Loucy (cell line): ENCODE data around the gene TMPRSS2.

Experiments used
- H2AFZ ChIP-seq: fragments of 200-600 bp; sonication (generic); 2 replicates; pipeline ENCODE4 v1.6.0; 2016; ENCODE audit warnings: antibody characterized with exemption, mild to moderate bottlenecking, low read length, moderate library complexity
- H3F3A ChIP-seq: fragments of 200-600 bp; 2 replicates; pipeline ENCODE4 v1.6.0; 2016; ENCODE audit warnings: antibody characterized with exemption, low read depth, mild to moderate bottlenecking
- H3K27me3 ChIP-seq: fragments of 200-600 bp; sonication (generic); 2 replicates; pipeline ENCODE4 v1.6.1; 2014; ENCODE audit warnings: low read length, mild to moderate bottlenecking; ENCODE audit not compliant: insufficient read depth, poor library complexity, severe bottlenecking
- H3K36me3 ChIP-seq: fragments of 200-600 bp; sonication (generic); 2 replicates; pipeline ENCODE4 v1.6.1; 2016; ENCODE audit warnings: low read length; ENCODE audit not compliant: insufficient read depth
- H3K4me1 ChIP-seq: fragments of 200-600 bp; sonication (generic); 2 replicates; pipeline ENCODE4 v1.5.1; 2014; ENCODE audit warnings: low read length, mild to moderate bottlenecking; ENCODE audit not compliant: insufficient read depth, poor library complexity, severe bottlenecking
- H3K4me2 ChIP-seq: fragments of 200-600 bp; sonication (generic); 2 replicates; pipeline ENCODE4 v1.6.0; 2014; ENCODE audit warnings: antibody characterized with exemption, low read length, low read depth, mild to moderate bottlenecking; ENCODE audit not compliant: poor library complexity, severe bottlenecking
- H3K4me3 ChIP-seq: fragments of 200-600 bp; sonication (generic); 2 replicates; pipeline ENCODE4 v1.5.1; 2014; ENCODE audit warnings: low read length, mild to moderate bottlenecking, mixed read lengths; ENCODE audit not compliant: poor library complexity, severe bottlenecking
- H3K79me2 ChIP-seq: fragments of 200-600 bp; sonication (generic); 2 replicates; pipeline ENCODE4 v1.6.1; 2014; ENCODE audit warnings: low read length; ENCODE audit not compliant: insufficient read depth
- H3K9ac ChIP-seq: fragments of 200-600 bp; sonication (generic); 2 replicates; pipeline ENCODE4 v1.6.0; 2014; ENCODE audit warnings: mild to moderate bottlenecking, low read depth, low read length, moderate library complexity; ENCODE audit not compliant: poor library complexity, severe bottlenecking
- H3K9me2 ChIP-seq: fragments of 200-600 bp; sonication (generic); replicated peaks from 2 replicates; pipeline ENCODE4 v1.6.1; 2016; ENCODE audit warnings: low read depth, low read length, mixed read lengths
- H3K9me3 ChIP-seq: fragments of 200-600 bp; sonication (generic); 2 replicates; pipeline ENCODE4 v1.6.1; 2014; ENCODE audit warnings: mild to moderate bottlenecking, antibody characterized with exemption, low read length, low read depth; ENCODE audit not compliant: insufficient read depth
- H4K20me1 ChIP-seq: fragments of 200-600 bp; sonication (generic); 2 replicates; pipeline ENCODE4 v1.6.0; 2014; ENCODE audit warnings: antibody characterized with exemption, low read length, mild to moderate bottlenecking; ENCODE audit not compliant: insufficient read depth, poor library complexity, severe bottlenecking
- EZH2phosphoT487 ChIP-seq: fragments of 200-600 bp; IDR thresholded peaks from 2 replicates; pipeline ENCODE4 v1.6.1; 2018; ENCODE audit warnings: antibody characterized with exemption, mild to moderate bottlenecking, moderate library complexity, borderline replicate concordance
- TF ChIP-seq, protein P1 (sequence below): fragments of 200-600 bp; sonication (generic); conservative IDR thresholded peaks from 2 replicates; pipeline ENCODE4 v1.5.1; 2014; ENCODE audit warnings: mild to moderate bottlenecking, antibody characterized with exemption, low read length

The TMPRSS2 gene

DNA sequence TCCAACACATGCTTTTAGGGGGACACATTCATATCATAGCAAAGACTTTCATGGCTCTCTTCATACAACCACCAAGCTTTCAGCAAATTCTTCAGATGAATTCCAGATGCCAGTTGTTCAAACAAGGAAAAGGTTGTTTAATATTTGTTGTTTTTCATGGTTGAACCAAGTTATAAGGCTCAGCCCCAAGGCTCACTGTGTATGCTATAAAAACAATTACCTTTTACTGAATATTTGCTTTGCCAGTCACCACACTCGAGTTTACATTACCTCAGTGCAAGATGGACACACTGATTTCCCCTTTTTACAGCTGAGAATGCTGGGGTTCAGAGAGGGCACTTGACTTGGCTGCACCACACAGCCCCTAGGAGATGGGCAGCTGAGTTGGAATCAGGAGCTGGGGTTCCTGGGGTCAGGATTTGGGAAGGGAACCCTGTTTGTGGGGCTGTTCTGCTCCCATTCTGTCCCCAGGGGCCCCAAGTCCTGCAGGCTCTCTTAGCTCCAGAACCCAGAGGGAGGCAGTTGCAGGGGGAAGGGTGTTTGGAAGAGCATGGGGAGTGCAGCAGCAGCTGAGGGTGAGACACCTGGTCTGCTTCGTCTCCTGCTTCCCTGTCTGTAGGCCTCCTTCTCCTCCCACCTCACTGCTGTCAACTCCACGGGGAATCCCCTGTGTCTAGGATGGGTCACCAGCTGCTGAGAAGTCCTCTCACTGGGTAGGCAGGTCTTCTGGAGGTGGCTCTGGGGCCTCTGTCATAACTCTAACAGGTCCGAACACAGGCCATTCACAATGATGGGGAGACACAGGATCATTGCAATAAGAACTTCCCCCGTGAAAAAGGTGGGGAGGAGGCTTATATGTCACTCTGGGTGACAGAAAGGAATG is 12.8 kb upstream of the TMPRSS2 start:
- H4K20me1 ChIP-seq: no peaks in the 10 kb centered on the region
- H3K4me3 ChIP-seq: no peak overlapping the region
- no peak overlapping the region for H3K4me2 ChIP-seq
- H3K9me3 ChIP-seq: no peaks in the 10 kb centered on the region
- H3K27me3 ChIP-seq: no peaks in the 10 kb centered on the region
- H3K36me3 ChIP-seq: no peaks in the 10 kb centered on the region
- TF ChIP-seq EZH2phosphoT487: no peak
- TF ChIP-seq, protein P1, sequence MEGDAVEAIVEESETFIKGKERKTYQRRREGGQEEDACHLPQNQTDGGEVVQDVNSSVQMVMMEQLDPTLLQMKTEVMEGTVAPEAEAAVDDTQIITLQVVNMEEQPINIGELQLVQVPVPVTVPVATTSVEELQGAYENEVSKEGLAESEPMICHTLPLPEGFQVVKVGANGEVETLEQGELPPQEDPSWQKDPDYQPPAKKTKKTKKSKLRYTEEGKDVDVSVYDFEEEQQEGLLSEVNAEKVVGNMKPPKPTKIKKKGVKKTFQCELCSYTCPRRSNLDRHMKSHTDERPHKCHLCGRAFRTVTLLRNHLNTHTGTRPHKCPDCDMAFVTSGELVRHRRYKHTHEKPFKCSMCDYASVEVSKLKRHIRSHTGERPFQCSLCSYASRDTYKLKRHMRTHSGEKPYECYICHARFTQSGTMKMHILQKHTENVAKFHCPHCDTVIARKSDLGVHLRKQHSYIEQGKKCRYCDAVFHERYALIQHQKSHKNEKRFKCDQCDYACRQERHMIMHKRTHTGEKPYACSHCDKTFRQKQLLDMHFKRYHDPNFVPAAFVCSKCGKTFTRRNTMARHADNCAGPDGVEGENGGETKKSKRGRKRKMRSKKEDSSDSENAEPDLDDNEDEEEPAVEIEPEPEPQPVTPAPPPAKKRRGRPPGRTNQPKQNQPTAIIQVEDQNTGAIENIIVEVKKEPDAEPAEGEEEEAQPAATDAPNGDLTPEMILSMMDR: no peak
- no peaks in the 10 kb centered on the region for H3K9me2 ChIP-seq
- H2AFZ ChIP-seq: no peak overlapping the region
- no peaks in the 10 kb centered on the region for H3F3A ChIP-seq
- H3K4me1 ChIP-seq: no peaks in the 10 kb centered on the region
- H3K9ac ChIP-seq: no peak overlapping the region
- H3K79me2 ChIP-seq: no peaks in the 10 kb centered on the region

DNA sequence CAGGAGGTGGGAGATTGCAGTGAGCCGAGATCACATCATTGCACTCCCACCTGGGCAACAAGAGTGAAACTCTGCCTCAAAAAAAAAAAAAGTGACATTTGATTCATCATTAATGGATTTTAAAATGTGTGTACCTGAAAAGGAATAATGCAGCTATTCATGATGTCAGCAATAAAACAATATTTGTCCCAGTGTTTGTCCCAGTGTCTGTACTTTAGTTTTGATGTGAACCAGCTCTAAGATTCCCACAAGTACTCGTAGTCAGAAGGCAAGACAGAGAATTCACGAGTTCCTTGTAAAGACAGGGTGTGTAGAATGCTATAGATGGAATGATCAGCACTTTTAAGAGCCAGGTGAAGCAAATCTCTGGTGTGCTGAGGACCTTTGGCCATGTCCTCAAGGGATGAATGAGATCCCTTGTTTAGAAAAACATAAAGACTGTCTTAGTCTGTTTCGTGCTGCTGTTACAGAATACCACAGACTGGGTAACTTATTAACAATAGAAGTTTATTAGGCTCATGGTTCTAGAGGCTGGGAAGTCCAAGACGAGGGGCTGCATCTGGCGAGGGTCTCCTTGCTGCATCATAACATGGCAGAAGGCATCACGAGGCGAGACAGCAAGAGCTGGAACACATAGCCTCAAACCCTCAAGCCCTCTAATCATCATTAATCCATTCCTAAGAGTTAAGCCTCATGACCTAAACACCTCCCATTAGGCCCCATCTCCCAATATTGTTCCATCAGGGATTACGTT is 12.0 kb upstream of the TMPRSS2 start:
- no peaks in the 10 kb centered on the region for H3K79me2 ChIP-seq
- H3K27me3 ChIP-seq: no peaks in the 10 kb centered on the region
- TF ChIP-seq, protein P1: no peak
- TF ChIP-seq EZH2phosphoT487: no peak
- H3K9me2 ChIP-seq: no peaks in the 10 kb centered on the region
- H3K9me3 ChIP-seq: no peaks in the 10 kb centered on the region
- H3K4me1 ChIP-seq: no peaks in the 10 kb centered on the region
- H3F3A ChIP-seq: no peaks in the 10 kb centered on the region
- no peaks in the 10 kb centered on the region for H3K36me3 ChIP-seq
- H2AFZ ChIP-seq: no peak overlapping the region
- no peak overlapping the region for H3K4me2 ChIP-seq
- H4K20me1 ChIP-seq: no peaks in the 10 kb centered on the region
- H3K4me3 ChIP-seq: no peak overlapping the region
- no peak overlapping the region for H3K9ac ChIP-seq

DNA sequence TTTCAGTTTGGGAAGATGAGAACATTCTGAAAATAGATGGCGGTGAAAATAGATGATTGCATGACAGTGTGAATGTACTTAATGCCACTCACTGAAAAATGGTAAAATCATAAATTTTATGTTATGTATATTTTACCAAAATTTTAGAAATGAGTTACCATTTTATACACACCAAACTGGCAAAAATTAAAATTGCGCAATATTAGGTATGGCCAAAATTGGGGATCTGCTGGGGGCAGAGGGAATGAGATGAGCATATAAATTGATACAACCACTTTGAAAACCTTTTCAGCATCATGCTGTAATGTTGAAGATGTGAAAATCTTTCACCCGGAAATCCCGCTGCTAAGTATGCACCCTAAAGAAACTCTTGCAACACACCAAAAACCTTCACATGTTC is 10.8 kb upstream of the TMPRSS2 start:
- H2AFZ ChIP-seq: no peak overlapping the region
- H3K9me3 ChIP-seq: no peaks in the 10 kb centered on the region
- H3F3A ChIP-seq: no peaks in the 10 kb centered on the region
- TF ChIP-seq, protein P1: no peak
- TF ChIP-seq EZH2phosphoT487: no peak
- no peaks in the 10 kb centered on the region for H4K20me1 ChIP-seq
- no peaks in the 10 kb centered on the region for H3K9me2 ChIP-seq
- H3K36me3 ChIP-seq: no peaks in the 10 kb centered on the region
- no peak overlapping the region for H3K9ac ChIP-seq
- H3K79me2 ChIP-seq: no peaks in the 10 kb centered on the region
- no peaks in the 10 kb centered on the region for H3K4me1 ChIP-seq
- no peak overlapping the region for H3K4me2 ChIP-seq
- no peaks in the 10 kb centered on the region for H3K27me3 ChIP-seq
- no peak overlapping the region for H3K4me3 ChIP-seq
